SK-N-DZ (cell line): ENCODE results near the gene VWCE.
"Not testable (repeated sequence)": the region's sequence is repeated elsewhere in the genome, so short reads cannot be mapped to it uniquely, and the experiment has no call there.

Source experiments
- DNase-seq: peaks from one replicate; pipeline ENCODE4 v3.0.0-alpha.2; 2015; ENCODE audit warnings: low spot score

The VWCE gene

GRCh38 chr11:61218306-61218705 lies 76.8 kb downstream of the VWCE start:
- not testable (repeated sequence) for DNase-seq

- not testable (repeated sequence) for DNase-seq
Measured at GRCh38 chr11:61213711-61214324, 81.3 kb downstream of the VWCE start.

- DNase-seq, result not testable (repeated sequence)
Measured at GRCh38 chr11:61212202-61212601, 82.9 kb downstream of the VWCE start.

- not testable (repeated sequence) for DNase-seq
Measured at GRCh38 chr11:61211327-61211952, 83.7 kb downstream of the VWCE start.

GRCh38 chr11:61210629-61211028 lies 84.5 kb downstream of the VWCE start:
- not testable (repeated sequence) for DNase-seq
